GM12892 (cell line): ENCODE measurements around the gene LCP1.

Experiments used
- DNase-seq: peaks from one replicate; pipeline ENCODE4 v3.0.0; 2011; ENCODE audit not compliant: insufficient read length
- FAIRE-seq: peaks from 2 replicates; lab custom pipeline; 2011; peaks lifted over from hg19 to GRCh38; lab: Jason Lieb, UNC
- POLR2A ChIP-seq: IDR thresholded peaks from 2 replicates; pipeline ENCODE4 v1.6.1; 2011; ENCODE audit warnings: low read depth, low read length, control low read depth
- POLR2AphosphoS5 ChIP-seq: IDR thresholded peaks from 2 replicates; pipeline ENCODE4 v1.6.1; 2011; ENCODE audit warnings: low read depth, low read length, control low read depth
- TAF1 ChIP-seq: IDR thresholded peaks from 2 replicates; pipeline ENCODE4 v1.6.1; 2011; ENCODE audit warnings: low read depth, mild to moderate bottlenecking, control low read depth, low read length, borderline replicate concordance

The LCP1 gene

DNA sequence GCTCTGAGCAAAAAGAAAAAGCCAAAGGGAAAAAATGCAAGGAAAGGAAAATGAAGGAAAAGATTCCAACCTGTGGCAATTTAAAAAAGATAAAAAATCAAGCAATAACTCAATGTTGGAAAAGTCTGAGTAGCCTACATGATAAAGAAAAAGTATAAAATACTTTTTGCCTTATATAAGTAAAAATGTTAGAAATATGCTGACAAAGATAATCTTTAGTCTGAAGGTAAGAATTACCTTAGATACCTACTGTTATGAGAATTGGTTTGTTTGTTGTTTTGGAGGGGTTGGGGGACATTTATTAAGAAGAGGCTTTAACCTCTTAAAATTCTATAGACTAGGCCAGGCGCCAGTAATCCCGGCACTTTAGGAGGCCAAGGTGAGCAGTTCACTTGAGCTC is 47.5 kb downstream of the LCP1 start:
- DNase-seq (no peak), FAIRE-seq (no peak)
- TF ChIP-seq TAF1 (no peak), POLR2AphosphoS5 (no peak)

DNA sequence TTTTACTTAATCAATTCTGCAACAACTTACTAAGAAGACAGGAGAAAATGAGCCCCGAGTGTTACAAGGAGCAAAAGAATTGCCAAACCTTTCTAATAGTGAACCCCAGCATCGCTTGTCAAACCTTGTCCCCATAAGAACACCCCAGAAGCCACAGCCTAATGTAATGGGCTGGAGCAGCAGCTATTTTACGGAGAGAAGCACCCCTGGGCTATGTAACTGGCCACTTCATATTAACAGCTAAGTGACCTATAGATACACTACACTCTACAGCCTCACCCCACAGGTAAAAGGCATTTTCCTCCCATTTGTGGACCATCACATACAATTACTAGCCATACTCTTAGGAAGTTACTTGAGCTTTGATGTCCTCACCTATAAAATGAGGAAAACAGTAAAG is 49.9 kb downstream of the LCP1 start:
- TF ChIP-seq POLR2AphosphoS5 (peak; percentile 67), POLR2A (peak; percentile 52; the same call in 1 of the 2 replicates), TAF1 (no peak)
- FAIRE-seq (no peak), DNase-seq (no peak)

DNA sequence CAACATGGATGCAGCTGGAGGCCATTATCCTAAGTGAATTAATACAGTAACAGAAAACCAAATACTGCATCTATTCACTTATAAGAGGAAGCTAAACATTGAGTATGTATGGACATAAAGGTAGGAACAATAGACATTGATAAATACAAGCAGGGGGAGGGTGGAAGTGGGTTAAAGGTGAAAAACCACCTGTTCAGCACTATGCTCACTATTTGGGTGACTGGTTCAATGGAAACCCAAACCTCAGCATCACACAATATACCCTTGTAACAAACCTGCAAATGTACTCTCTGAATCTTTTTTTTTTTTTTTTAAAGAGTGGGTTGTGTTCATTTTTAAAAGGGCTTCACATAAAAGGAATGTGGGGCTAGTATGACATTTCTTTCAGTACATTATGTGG is 50.3 kb downstream of the LCP1 start:
- TF ChIP-seq POLR2A (0 out of 2 replicates have a peak, but pooled peaks have one; percentile 16), TAF1 (no peak)
- FAIRE-seq = no peak

GRCh38 chr13:46129955-46130618 is 51.9 kb downstream of the LCP1 start:
- no peak for FAIRE-seq
- TF ChIP-seq POLR2A (no peak; the same call in 1 of the 2 replicates), POLR2AphosphoS5 (peak; percentile 31)
- DNase-seq = no peak

More for the DNA sequence above, 50.3 kb downstream of the LCP1 start:
- DNase-seq = no peak

GRCh38 chr13:46129124-46129523 is 52.9 kb downstream of the LCP1 start:
- no peak for FAIRE-seq
- DNase-seq = no peak
- TF ChIP-seq POLR2A = 0 out of 2 replicates have a peak, but pooled peaks have one; percentile 37
- peak; percentile 57 for TF ChIP-seq POLR2AphosphoS5
- no peak for TF ChIP-seq TAF1

DNA sequence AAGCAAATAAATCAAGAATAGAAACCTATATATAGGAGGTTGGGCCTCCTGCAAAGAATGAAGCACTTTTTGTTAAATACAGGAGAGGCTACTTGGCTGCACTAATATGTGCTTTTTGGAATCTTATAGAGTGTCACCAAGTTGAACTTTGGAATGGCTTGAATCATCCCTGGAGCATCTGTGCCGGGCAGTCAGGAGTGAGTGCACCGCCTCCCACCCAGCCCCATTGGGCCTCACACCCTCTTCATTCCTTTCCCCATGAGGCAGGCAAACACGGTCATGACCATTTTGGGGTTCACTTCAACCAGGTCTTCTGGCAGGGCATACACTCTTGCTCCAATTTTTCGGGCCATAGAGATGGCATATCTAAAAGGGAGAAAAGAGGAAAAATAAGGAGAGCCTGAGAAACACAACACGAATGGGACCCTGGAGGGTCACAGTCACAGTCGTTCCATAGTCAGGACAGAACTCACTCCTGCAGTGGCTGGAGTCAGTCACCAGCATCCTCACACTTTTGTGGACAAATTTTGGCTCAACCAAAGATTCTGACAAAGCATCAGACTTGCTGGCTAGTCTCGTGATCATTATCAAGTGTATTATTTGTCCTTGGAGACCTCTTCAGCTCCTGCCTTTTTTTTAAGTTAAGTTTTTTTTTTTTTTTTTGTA is 54.5 kb downstream of the LCP1 start:
- TF ChIP-seq POLR2A (peak; percentile 42; the same call in 1 of the 2 replicates), TAF1 (no peak), POLR2AphosphoS5 (peak; percentile 66; the same call in 1 of the 2 replicates)
- FAIRE-seq = no peak
- DNase-seq = no peak

DNA sequence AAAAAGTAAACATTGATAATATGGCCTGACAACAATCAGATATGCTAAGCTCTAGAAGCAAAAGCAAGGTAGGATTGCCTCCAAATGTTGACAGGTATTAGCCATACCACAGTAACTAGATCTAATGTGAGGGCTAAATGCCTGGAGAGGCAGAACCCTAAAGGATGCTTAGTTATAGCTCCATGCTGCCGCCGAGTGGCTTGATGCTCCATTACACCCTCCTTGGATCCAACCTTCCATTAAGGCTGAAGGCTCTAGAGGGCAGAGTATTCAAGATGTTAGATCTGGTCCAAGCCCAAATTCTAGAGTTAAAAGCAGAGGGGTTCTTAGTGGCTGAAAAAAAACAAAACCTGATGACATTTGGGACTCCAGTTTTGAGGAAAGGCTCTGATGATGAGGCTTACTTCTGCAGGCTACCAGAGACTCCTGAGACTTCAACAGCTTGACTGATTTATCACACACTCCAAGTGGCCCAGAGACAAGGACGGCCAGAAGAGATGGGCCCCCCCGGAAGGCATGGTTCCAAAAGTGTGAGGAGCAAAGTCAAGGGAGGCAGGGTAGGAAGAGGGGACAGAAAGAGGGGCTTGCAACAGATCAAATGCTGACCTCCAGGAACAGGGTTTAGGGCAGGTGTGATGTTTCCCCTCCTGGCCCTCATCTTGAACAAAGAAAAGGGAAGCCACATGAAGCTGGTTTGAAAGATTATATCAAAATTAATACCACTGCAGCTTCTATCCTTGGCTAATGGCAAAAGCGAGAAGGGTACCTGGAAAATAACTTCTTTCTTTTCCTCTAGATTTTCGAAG is 55.2 kb downstream of the LCP1 start:
- TF ChIP-seq POLR2AphosphoS5 = no peak
- TF ChIP-seq TAF1 = no peak
- peak; percentile 64 for TF ChIP-seq POLR2A
- FAIRE-seq = peak; percentile 89
- no peak for DNase-seq

- TF ChIP-seq POLR2AphosphoS5 = no peak; the same call in 1 of the 2 replicates
- TF ChIP-seq TAF1 = no peak
- TF ChIP-seq POLR2A = no peak; the same call in none of the 2 replicates
- no peak for FAIRE-seq
- no peak for DNase-seq
Observed at GRCh38 chr13:46126056-46126455, 55.9 kb downstream of the LCP1 start.

DNA sequence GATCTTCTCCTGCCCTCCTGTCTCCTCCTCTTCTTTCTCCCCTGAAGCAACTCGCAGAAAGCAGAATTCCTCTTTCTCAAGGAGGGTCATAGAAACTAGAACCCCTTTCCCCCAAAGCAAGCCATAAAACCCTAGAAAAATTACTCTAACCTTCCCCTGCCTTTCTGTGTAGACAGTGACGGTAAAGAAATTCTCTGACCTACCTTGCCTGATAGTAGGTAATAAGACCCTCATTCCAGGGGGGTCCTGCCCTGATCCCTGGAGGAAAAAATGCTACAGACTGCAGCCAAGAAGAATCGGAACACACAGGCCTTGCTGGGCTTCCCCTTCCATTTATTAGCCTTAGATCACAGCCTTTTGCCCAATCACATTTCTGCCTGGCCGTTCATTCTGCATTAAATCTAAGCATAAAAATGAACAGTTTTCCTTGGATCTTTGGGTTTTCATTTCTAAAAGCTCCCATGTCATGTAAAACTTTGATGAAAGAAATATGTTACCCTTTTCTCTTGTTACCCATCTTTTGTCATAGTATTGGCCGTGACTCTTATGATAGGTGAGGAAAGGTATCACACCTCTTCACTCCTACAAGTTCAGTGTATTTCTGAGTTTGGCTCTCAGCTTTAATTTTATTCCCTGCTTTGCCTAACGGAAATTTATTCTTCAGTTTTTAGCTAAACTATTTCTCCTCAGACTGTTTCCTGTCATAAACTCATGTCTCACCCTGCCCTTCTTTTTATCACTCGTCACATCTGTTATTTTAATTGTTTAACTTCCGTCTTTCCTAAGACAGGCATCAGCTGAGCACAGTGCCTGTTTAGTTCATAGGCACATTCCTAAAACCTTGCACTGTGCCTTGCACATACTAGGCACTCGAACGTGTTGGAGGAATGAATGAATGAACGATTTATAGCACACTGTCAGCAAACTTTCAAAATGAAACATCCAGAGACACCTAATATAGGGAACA is 56.7 kb downstream of the LCP1 start:
- TF ChIP-seq TAF1 (0 out of 2 replicates have a peak, but pooled peaks have one; percentile 37), POLR2A (peak; percentile 77), POLR2AphosphoS5 (peak; percentile 95)
- DNase-seq = no peak
- peak; percentile 64 for FAIRE-seq

DNA sequence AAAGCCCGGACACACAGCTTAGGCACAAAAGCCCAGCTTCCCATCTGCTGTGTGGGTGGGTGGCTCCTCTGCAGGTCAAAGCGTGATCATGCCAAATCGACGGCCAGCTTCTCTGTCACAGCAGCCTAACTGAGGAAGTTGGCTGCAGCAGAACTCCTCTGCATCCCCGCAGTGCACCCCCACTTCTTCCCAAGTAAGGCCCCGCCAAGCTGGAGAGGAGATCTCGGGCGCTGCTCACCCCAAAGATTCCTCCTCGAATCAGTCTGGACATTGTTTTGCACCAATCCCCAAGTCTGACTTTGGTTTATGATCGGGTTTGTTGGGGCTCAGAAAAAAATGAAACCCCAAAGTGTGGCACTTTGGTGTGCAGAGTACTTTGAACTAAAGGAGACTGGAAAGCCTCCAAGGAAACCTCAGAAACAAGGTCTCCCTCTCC is 57.4 kb downstream of the LCP1 start:
- peak; percentile 61 for TF ChIP-seq POLR2A
- TF ChIP-seq TAF1 = no peak
- TF ChIP-seq POLR2AphosphoS5 = peak; percentile 79
- FAIRE-seq (peak; percentile 76), DNase-seq (no peak)
